ENCODE data around the gene RIT2. TPM values are rescaled to one million over a fixed set of nuclear protein-coding genes. Genes with fewer than 3 reads are reported as not detected.

The RIT2 gene
- total RNA-seq, 1 experiment from 2014 or later: 1.5 TPM

- no peak for DNase-seq (ENCODE audit: low spot score)
- no peak overlapping the region for H3K4me3 Mint-ChIP-seq
- no peak for ATAC-seq
- ChIA-PET POLR2A (no interaction called here), CTCF (no interaction called here)
- peaks cover 4% of the 10 kb centered on the region; the same call in 1 of the 2 replicates for H3K9me3 Mint-ChIP-seq
- H3K27me3 Mint-ChIP-seq (ENCODE audit: low read depth): no peaks in the 10 kb centered on the region
- peaks cover 9% of the 10 kb centered on the region for H3K4me1 Mint-ChIP-seq
- TF ChIP-seq EMX1 (CRISPR knock-in tag; IDR thresholded peaks at IDR 0.05): no peak
- TF ChIP-seq NFYB (CRISPR knock-in tag; conservative IDR thresholded peaks at IDR 0.05; ENCODE audit: low read depth): no peak
- TF ChIP-seq, protein P1, sequence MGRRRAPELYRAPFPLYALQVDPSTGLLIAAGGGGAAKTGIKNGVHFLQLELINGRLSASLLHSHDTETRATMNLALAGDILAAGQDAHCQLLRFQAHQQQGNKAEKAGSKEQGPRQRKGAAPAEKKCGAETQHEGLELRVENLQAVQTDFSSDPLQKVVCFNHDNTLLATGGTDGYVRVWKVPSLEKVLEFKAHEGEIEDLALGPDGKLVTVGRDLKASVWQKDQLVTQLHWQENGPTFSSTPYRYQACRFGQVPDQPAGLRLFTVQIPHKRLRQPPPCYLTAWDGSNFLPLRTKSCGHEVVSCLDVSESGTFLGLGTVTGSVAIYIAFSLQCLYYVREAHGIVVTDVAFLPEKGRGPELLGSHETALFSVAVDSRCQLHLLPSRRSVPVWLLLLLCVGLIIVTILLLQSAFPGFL (CRISPR knock-in tag; IDR thresholded peaks at IDR 0.05; ENCODE audit: borderline replicate concordance): no peak
- TF ChIP-seq ERG (CRISPR knock-in tag; IDR thresholded peaks at IDR 0.05): no peak
- no peak for TF ChIP-seq RELA (CRISPR knock-in tag; IDR thresholded peaks at IDR 0.05; ENCODE audit: borderline replicate concordance)
- TF ChIP-seq ZNF281 (CRISPR knock-in tag; IDR thresholded peaks at IDR 0.05): no peak
- no peak for TF ChIP-seq NFE2L1 (CRISPR knock-in tag; IDR thresholded peaks at IDR 0.05)
- TF ChIP-seq, protein P2, sequence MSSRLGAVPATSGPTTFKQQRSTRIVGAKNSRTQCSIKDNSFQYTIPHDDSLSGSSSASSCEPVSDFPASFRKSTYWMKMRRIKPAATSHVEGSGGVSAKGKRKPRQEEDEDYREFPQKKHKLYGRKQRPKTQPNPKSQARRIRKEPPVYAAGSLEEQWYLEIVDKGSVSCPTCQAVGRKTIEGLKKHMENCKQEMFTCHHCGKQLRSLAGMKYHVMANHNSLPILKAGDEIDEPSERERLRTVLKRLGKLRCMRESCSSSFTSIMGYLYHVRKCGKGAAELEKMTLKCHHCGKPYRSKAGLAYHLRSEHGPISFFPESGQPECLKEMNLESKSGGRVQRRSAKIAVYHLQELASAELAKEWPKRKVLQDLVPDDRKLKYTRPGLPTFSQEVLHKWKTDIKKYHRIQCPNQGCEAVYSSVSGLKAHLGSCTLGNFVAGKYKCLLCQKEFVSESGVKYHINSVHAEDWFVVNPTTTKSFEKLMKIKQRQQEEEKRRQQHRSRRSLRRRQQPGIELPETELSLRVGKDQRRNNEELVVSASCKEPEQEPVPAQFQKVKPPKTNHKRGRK (CRISPR knock-in tag; IDR thresholded peaks at IDR 0.05; ENCODE audit: borderline replicate concordance): no peak
- TF ChIP-seq ZNF396 (CRISPR knock-in tag; IDR thresholded peaks at IDR 0.05; ENCODE audit: borderline replicate concordance): no peak
- TF ChIP-seq ZMAT4 (CRISPR knock-in tag; IDR thresholded peaks at IDR 0.05): no peak
- no peak for TF ChIP-seq ATF1 (CRISPR knock-in tag; IDR thresholded peaks at IDR 0.05)
- TF ChIP-seq, protein P3, sequence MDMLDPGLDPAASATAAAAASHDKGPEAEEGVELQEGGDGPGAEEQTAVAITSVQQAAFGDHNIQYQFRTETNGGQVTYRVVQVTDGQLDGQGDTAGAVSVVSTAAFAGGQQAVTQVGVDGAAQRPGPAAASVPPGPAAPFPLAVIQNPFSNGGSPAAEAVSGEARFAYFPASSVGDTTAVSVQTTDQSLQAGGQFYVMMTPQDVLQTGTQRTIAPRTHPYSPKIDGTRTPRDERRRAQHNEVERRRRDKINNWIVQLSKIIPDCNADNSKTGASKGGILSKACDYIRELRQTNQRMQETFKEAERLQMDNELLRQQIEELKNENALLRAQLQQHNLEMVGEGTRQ (CRISPR knock-in tag; IDR thresholded peaks at IDR 0.05): no peak
- TF ChIP-seq, protein P4, sequence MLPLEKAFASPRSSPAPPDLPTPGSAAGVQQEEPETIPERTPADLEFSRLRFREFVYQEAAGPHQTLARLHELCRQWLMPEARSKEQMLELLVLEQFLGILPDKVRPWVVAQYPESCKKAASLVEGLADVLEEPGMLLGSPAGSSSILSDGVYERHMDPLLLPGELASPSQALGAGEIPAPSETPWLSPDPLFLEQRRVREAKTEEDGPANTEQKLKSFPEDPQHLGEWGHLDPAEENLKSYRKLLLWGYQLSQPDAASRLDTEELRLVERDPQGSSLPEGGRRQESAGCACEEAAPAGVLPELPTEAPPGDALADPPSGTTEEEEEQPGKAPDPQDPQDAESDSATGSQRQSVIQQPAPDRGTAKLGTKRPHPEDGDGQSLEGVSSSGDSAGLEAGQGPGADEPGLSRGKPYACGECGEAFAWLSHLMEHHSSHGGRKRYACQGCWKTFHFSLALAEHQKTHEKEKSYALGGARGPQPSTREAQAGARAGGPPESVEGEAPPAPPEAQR (CRISPR knock-in tag; IDR thresholded peaks at IDR 0.05): no peak
- no peak for TF ChIP-seq NR2C2 (CRISPR knock-in tag; IDR thresholded peaks at IDR 0.05)
- H3K36me3 Mint-ChIP-seq: no peaks in the 10 kb centered on the region
- H3K27ac Mint-ChIP-seq: no peak overlapping the region
Observed at GRCh38 chr18:42891705-42892104, 223.8 kb downstream of the RIT2 start.

GRCh38 chr18:42883169-42883568 lies 232.3 kb downstream of the RIT2 start:
- no peak for TF ChIP-seq ATF1 (CRISPR knock-in tag; IDR thresholded peaks at IDR 0.05)
- TF ChIP-seq, protein P1 (CRISPR knock-in tag; IDR thresholded peaks at IDR 0.05; ENCODE audit: borderline replicate concordance): no peak
- TF ChIP-seq JUN (CRISPR knock-in tag; IDR thresholded peaks at IDR 0.05): no peak
- TF ChIP-seq ZNF317 (CRISPR knock-in tag; IDR thresholded peaks at IDR 0.05; ENCODE audit: borderline replicate concordance, low read depth): no peak
- TF ChIP-seq ZNF232 (CRISPR knock-in tag; IDR thresholded peaks at IDR 0.05): no peak
- TF ChIP-seq, protein P5, sequence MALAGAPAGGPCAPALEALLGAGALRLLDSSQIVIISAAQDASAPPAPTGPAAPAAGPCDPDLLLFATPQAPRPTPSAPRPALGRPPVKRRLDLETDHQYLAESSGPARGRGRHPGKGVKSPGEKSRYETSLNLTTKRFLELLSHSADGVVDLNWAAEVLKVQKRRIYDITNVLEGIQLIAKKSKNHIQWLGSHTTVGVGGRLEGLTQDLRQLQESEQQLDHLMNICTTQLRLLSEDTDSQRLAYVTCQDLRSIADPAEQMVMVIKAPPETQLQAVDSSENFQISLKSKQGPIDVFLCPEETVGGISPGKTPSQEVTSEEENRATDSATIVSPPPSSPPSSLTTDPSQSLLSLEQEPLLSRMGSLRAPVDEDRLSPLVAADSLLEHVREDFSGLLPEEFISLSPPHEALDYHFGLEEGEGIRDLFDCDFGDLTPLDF (CRISPR knock-in tag; IDR thresholded peaks at IDR 0.05): no peak
- TF ChIP-seq IRF2 (CRISPR knock-in tag; IDR thresholded peaks at IDR 0.05; ENCODE audit: borderline replicate concordance, low read depth): no peak
- TF ChIP-seq ZBTB21 (CRISPR knock-in tag; IDR thresholded peaks at IDR 0.05; ENCODE audit: borderline replicate concordance): no peak

More at GRCh38 chr18:42883169-42883568, 232.3 kb downstream of the RIT2 start:
- Mint-ChIP-seq H3K4me1 (peaks cover 11% of the 10 kb centered on the region), H3K4me3 (no peak overlapping the region), H3K36me3 (0 out of 2 replicates have a peak, but pooled peaks cover 4% of the 10 kb centered on the region), H3K27me3 (ENCODE audit: low read depth) (no peaks in the 10 kb centered on the region), H3K27ac (no peak overlapping the region), H3K9me3 (peaks cover 4% of the 10 kb centered on the region; the same call in 1 of the 2 replicates)
- DNase-seq (ENCODE audit: low spot score): no peak
- ChIA-PET POLR2A (no interaction called here), CTCF (interaction anchor here (0.8 kb wide), 1 partner anchor 287 kb away, joined by 3 read pairs; no protein-coding TSS in a partner anchor)
- no peak for ATAC-seq

Data from WTC11 (cell line).